B cell (primary cell): ENCODE results near the gene TNIK. TPM values are rescaled to one million over a fixed set of nuclear protein-coding genes. Genes with fewer than 3 reads are reported as not detected.

Source experiments
- ATAC-seq: fragments of 200-7000 bp; cut with Tn5 transposase; one replicate; pipeline ENCODE4 v1.10.0; 2021; ENCODE audit warnings: low read depth, mild to moderate bottlenecking, moderate number of reproducible peaks, moderate library complexity
- CTCF ChIA-PET: fragments of 350-600 bp; sonication (Branson Sonifier 250); formaldehyde crosslinking; loops from one replicate; lab custom pipeline; 2021; ENCODE audit warnings: antibody characterized with exemption, inconsistent platforms; lab: Charles Lee
- POLR2A ChIA-PET: fragments of 350-600 bp; sonication (Branson Sonifier 250); formaldehyde crosslinking; loops from one replicate; lab custom pipeline; 2021; ENCODE audit warnings: antibody characterized with exemption; lab: Charles Lee
- DNase-seq: peaks from one replicate; pipeline ENCODE4 v3.0.0; 2013
- H2AFZ ChIP-seq: 2 replicates; pipeline ENCODE4 v1.6.1; 2012; ENCODE audit warnings: mild to moderate bottlenecking, low read depth, low read length; ENCODE audit not compliant: insufficient read depth, poor library complexity, severe bottlenecking
- H3K27ac ChIP-seq, 2 donors: 1 replicate in 1 of 2; 2 replicates in 1 of 2; pipeline ENCODE4 v1.5.1; 2012 to 2013; ENCODE audit warnings: low read length in 2 of 2, mild to moderate bottlenecking in 2 of 2, moderate library complexity in 1 of 2
- H3K27me3 ChIP-seq, 4 experiments: fragments of 200-600 bp in 1 of 4; sonication (generic) in 1 of 4; replicated peaks in 1 of 4; 1 replicate in 2 of 4; 2 replicates in 2 of 4; pipeline versions ENCODE4 v1.6.1 to v1.7.0; 2013 to 2016; ENCODE audit warnings: low read length in 3 of 4, mild to moderate bottlenecking in 2 of 4, mixed read lengths in 1 of 4, moderate library complexity in 1 of 4; ENCODE audit not compliant: insufficient read depth in 4 of 4, control insufficient read depth in 3 of 4; ENCODE audit errors: control extremely low read depth in 1 of 4
- H3K36me3 ChIP-seq, 2 experiments: replicated peaks in 1 of 2; 1 replicate in 1 of 2; 2 replicates in 1 of 2; pipeline versions ENCODE4 v1.6.1 to v1.7.1; 2013; ENCODE audit warnings: low read length in 1 of 2; ENCODE audit not compliant: insufficient read depth in 2 of 2, control insufficient read depth in 1 of 2; ENCODE audit errors: control extremely low read depth in 1 of 2, extremely low read depth in 1 of 2
- H3K4me1 ChIP-seq, 2 donors: fragments of 200-600 bp in 1 of 2; sonication (generic) in 1 of 2; 1 replicate in 1 of 2; 2 replicates in 1 of 2; pipeline versions ENCODE4 v1.5.1 to v1.6.1; 2013 to 2017; ENCODE audit warnings: low read length in 2 of 2; ENCODE audit not compliant: control insufficient read depth in 2 of 2, insufficient read depth in 2 of 2
- H3K4me2 ChIP-seq: replicated peaks from 2 replicates; pipeline ENCODE3; 2012; ENCODE audit warnings: mild to moderate bottlenecking, low read depth, low read length; ENCODE audit not compliant: poor library complexity, severe bottlenecking
- H3K4me3 ChIP-seq, 5 experiments: fragments of 200-600 bp in 1 of 5; sonication (generic) in 1 of 5; 1 replicate in 3 of 5; 2 replicates in 2 of 5; pipeline versions ENCODE4 v1.5.1 to v1.7.0; 2011 to 2016; ENCODE audit warnings: low read length in 4 of 5, mild to moderate bottlenecking in 4 of 5, low read depth in 2 of 5, control low read depth in 1 of 5, moderate library complexity in 1 of 5; ENCODE audit not compliant: insufficient read depth in 1 of 5; ENCODE audit errors: control extremely low read depth in 1 of 5, extremely low read depth in 1 of 5
- H3K79me2 ChIP-seq: fragments of 200-600 bp; sonication (generic); one replicate; pipeline ENCODE4 v1.6.0; 2016; ENCODE audit warnings: low read length; ENCODE audit not compliant: control insufficient read depth, insufficient read depth
- H3K9ac ChIP-seq: fragments of 200-600 bp; sonication (generic); 2 replicates; pipeline ENCODE4 v1.6.1; 2017; ENCODE audit warnings: mild to moderate bottlenecking, low read length, moderate library complexity
- H3K9me3 ChIP-seq, 3 donors: one replicate each; pipeline versions ENCODE4 v1.6.1 to v1.7.1; 2013; ENCODE audit warnings: low read length in 2 of 3; ENCODE audit not compliant: control insufficient read depth in 2 of 3, insufficient read depth in 1 of 3; ENCODE audit errors: control extremely low read depth in 1 of 3
- H4K20me1 ChIP-seq: 2 replicates; pipeline ENCODE4 v1.6.0; 2012; ENCODE audit warnings: mild to moderate bottlenecking, low read length; ENCODE audit not compliant: insufficient read depth, control insufficient read depth, poor library complexity, severe bottlenecking
- H3K27ac Mint-ChIP-seq: one replicate; pipeline ENCODE4 v1.8.0; 2021; ENCODE audit warnings: mixed read lengths
- H3K27me3 Mint-ChIP-seq: one replicate; pipeline ENCODE4 v1.8.0; 2021; ENCODE audit warnings: mixed read lengths
- H3K4me1 Mint-ChIP-seq: one replicate; pipeline ENCODE4 v1.8.0; 2021; ENCODE audit warnings: mixed read lengths
- H3K4me3 Mint-ChIP-seq: one replicate; pipeline ENCODE4 v1.8.0; 2021; ENCODE audit warnings: mixed read lengths
- H3K9me3 Mint-ChIP-seq: one replicate; pipeline ENCODE4 v1.8.0; 2022; ENCODE audit warnings: mixed read lengths; ENCODE audit not compliant: insufficient read depth
- CTCF ChIP-seq: fragments of 200-600 bp; IDR thresholded peaks from one replicate; pipeline ENCODE4 v1.8.0; 2022; ENCODE audit warnings: antibody characterized with exemption, mild to moderate bottlenecking
- EZH2 ChIP-seq: IDR thresholded peaks from 2 replicates; pipeline ENCODE4 v1.6.1; 2012; ENCODE audit warnings: borderline replicate concordance, low read depth, mild to moderate bottlenecking, moderate library complexity, low read length; ENCODE audit not compliant: insufficient read depth, poor library complexity, severe bottlenecking
- WGBS: methylation state at CpG from one replicate; pipeline ENCODE4 v1.1.5; 2013; ENCODE audit warnings: missing lambda C conversion rate; ENCODE audit not compliant: insufficient coverage; 5-methylcytosine and 5-hydroxymethylcytosine counted together
- intact Hi-C: fragments of 100-400 bp; cut with micrococcal nuclease; formaldehyde crosslinking; loops from one replicate; pipeline ENCODE4 v1.10.0; 2022
- polyA plus RNA-seq: library from polyadenylated mRNA; depleted of rRNA; stranded (reverse); fragments of >200 nt; gene quantifications from 2 replicates; pipeline ENCODE4 v1.2.3, GENCODE V29; 2012
- total RNA-seq, 2 donors: library from RNA; stranded (reverse); fragments of 120-200 nt in 1 of 2; gene quantifications; 1 replicate in 1 of 2; 2 replicates in 1 of 2; pipeline versions ENCODE4 v1.2.3 to v1.2.4, GENCODE V29; 2013 to 2022

TNIK gene
- total and polyA plus RNA-seq, 2 donors (not counting 1 experiment from before 2014, with no cell fraction given): 0.66 to 7.7 TPM

- ChIA-PET POLR2A (no interaction called here), CTCF (no interaction called here)
- no peaks in the 10 kb centered on the region for H3K4me1 ChIP-seq
- peaks cover 0 to 7% (median 0%) of the 10 kb centered on the region in 3 donors for H3K9me3 ChIP-seq
- TF ChIP-seq CTCF (no peak), EZH2 (no peak)
- Mint-ChIP-seq H3K4me3 (no peak overlapping the region), H3K27ac (no peak overlapping the region), H3K27me3 (peaks cover 10% of the 10 kb centered on the region), H3K9me3 (no peaks in the 10 kb centered on the region), H3K4me1 (no peaks in the 10 kb centered on the region)
- H3K27me3 ChIP-seq: peaks cover 0 to 6% (median under 1%) of the 10 kb centered on the region in 4 experiments
- H3K4me2 ChIP-seq: no peak overlapping the region
- no peak overlapping the region for H3K9ac ChIP-seq
- intact Hi-C loops: no loop called here
- ATAC-seq (no peak), DNase-seq (no peak)
- no peak overlapping the region for H3K4me3 ChIP-seq
- H4K20me1 ChIP-seq: no peaks in the 10 kb centered on the region
- H3K27ac ChIP-seq: no peak overlapping the region
- no CpG with 5 or more reads among the region's 2 CpGs for WGBS
- no peaks in the 10 kb centered on the region for H3K36me3 ChIP-seq
- H2AFZ ChIP-seq: no peak overlapping the region
- no peaks in the 10 kb centered on the region for H3K79me2 ChIP-seq
Observed at GRCh38 chr3:171472552-171472951, 12.3 kb upstream of the TNIK start.

GRCh38 chr3:171470714-171471227, 10.6 kb upstream of the TNIK start:
- Histone ChIP-seq H3K4me2 (no peak overlapping the region), H4K20me1 (no peaks in the 10 kb centered on the region), H3K79me2 (no peaks in the 10 kb centered on the region), H3K9me3 (no peaks in the 10 kb centered on the region), H3K27ac (no peak overlapping the region), H3K27me3 (peaks cover 0 to 6% (median 0%) of the 10 kb centered on the region in 4 experiments), H3K9ac (no peak overlapping the region), H3K36me3 (no peaks in the 10 kb centered on the region), H2AFZ (no peak overlapping the region), H3K4me1 (no peaks in the 10 kb centered on the region), H3K4me3 (no peak overlapping the region)
- peaks cover 13% of the 10 kb centered on the region for H3K27me3 Mint-ChIP-seq
- DNase-seq (no peak), ATAC-seq (no peak)
- no CpG with 5 or more reads among the region's 1 CpG for WGBS
- H3K27ac Mint-ChIP-seq: no peak overlapping the region
- H3K4me1 Mint-ChIP-seq: no peaks in the 10 kb centered on the region
- no peak overlapping the region for H3K4me3 Mint-ChIP-seq
- H3K9me3 Mint-ChIP-seq: no peaks in the 10 kb centered on the region
- TF ChIP-seq EZH2 (no peak), CTCF (no peak)
- intact Hi-C loops: no loop called here
- CTCF ChIA-PET: interaction anchor here (0.7 kb wide), 1 partner anchor 85 kb away, joined by 3 read pairs; no protein-coding TSS in a partner anchor
- POLR2A ChIA-PET: no interaction called here
